Fibroblast of lung (primary cell): ENCODE data around the gene FADS2.

Experiments used
- EZH2 ChIP-seq: IDR thresholded peaks from 2 replicates; pipeline ENCODE4 v1.5.1; 2012; ENCODE audit warnings: low read length, control low read depth, mild to moderate bottlenecking; ENCODE audit errors: missing control alignments
- TF ChIP-seq, protein P1 (sequence below), 2 donors: IDR thresholded peaks in 1 of 2; conservative IDR thresholded peaks in 1 of 2; 1 replicate in 1 of 2; 2 replicates in 1 of 2; pipeline ENCODE4 v1.5.1; 2011 to 2012; ENCODE audit warnings: low read length in 2 of 2, control low read depth in 1 of 2, inconsistent platforms in 1 of 2, low read depth in 1 of 2, mild to moderate bottlenecking in 1 of 2

DNA sequence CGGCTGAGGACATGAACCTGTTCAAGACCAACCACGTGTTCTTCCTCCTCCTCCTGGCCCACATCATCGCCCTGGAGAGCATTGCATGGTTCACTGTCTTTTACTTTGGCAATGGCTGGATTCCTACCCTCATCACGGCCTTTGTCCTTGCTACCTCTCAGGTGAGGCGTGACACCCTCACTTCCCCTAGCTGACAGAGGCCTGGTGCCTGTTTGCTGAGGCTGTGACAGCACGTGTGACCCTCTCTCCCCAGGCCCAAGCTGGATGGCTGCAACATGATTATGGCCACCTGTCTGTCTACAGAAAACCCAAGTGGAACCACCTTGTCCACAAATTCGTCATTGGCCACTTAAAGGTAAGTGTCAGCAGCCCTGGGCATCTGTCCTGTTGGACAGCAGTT lies 12.3 kb downstream of the FADS2 start:
- TF ChIP-seq, protein P1, sequence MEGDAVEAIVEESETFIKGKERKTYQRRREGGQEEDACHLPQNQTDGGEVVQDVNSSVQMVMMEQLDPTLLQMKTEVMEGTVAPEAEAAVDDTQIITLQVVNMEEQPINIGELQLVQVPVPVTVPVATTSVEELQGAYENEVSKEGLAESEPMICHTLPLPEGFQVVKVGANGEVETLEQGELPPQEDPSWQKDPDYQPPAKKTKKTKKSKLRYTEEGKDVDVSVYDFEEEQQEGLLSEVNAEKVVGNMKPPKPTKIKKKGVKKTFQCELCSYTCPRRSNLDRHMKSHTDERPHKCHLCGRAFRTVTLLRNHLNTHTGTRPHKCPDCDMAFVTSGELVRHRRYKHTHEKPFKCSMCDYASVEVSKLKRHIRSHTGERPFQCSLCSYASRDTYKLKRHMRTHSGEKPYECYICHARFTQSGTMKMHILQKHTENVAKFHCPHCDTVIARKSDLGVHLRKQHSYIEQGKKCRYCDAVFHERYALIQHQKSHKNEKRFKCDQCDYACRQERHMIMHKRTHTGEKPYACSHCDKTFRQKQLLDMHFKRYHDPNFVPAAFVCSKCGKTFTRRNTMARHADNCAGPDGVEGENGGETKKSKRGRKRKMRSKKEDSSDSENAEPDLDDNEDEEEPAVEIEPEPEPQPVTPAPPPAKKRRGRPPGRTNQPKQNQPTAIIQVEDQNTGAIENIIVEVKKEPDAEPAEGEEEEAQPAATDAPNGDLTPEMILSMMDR (conservative IDR thresholded peaks at IDR 0.05 in 1 of 2, IDR thresholded peaks at IDR 0.05 in 1 of 2; ENCODE audit: low read depth in 1 of 2, low read length in 2 of 2), result no peak
- TF ChIP-seq EZH2, result no peak
